ENCODE measurements around the gene DVL2.

Gene DVL2

DNA sequence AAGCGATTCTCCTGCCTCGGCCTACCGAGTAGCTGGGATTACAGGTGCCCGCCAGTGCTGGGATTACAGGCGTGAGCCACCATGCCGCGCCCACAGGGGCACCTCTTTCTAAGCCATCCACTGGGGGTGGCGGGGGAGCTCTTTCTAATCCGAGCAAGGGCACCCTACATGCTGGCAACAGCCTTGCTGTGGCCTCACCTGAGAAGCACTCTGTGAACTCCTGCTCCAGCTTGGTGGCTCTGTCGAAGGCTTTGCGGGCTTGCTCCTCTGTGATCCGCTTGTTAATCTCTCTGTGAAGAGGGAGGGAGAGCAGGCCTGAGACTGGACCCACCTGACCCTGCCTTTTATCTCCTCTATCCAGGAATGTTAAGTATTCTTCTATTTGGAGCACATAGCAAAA, 43.2 kb downstream of the DVL2 start:
- Histone ChIP-seq H3K79me2 (ENCODE audit: insufficient read depth, low read length) (no peaks in the 10 kb centered on the region), H3K27ac (ENCODE audit: low read depth, low read length, poor library complexity, severe bottlenecking) (no peak overlapping the region), H3K9me2 (ENCODE audit: low read depth, low read length) (no peaks in the 10 kb centered on the region), H3K9ac (ENCODE audit: low read length) (no peak overlapping the region), H3F3A (ENCODE audit: insufficient read depth, low read length) (no peaks in the 10 kb centered on the region), H3K4me3 (ENCODE audit: low read depth, low read length, poor library complexity, severe bottlenecking) (no peak overlapping the region), H4K20me1 (ENCODE audit: insufficient read depth, low read length) (no peaks in the 10 kb centered on the region), H3K9me3 (ENCODE audit: low read length) (no peaks in the 10 kb centered on the region), H3K27me3 (ENCODE audit: insufficient read depth, low read length) (peaks cover 7% of the 10 kb centered on the region; the same call in 1 of the 2 replicates), H2AFZ (ENCODE audit: low read length) (no peak overlapping the region), H3K4me2 (ENCODE audit: low read length) (no peak overlapping the region), H3K4me1 (ENCODE audit: insufficient read depth, low read length, severe bottlenecking) (no peaks in the 10 kb centered on the region), H3K36me3 (ENCODE audit: insufficient read depth, low read length) (no peaks in the 10 kb centered on the region)
- TF ChIP-seq, protein P1, sequence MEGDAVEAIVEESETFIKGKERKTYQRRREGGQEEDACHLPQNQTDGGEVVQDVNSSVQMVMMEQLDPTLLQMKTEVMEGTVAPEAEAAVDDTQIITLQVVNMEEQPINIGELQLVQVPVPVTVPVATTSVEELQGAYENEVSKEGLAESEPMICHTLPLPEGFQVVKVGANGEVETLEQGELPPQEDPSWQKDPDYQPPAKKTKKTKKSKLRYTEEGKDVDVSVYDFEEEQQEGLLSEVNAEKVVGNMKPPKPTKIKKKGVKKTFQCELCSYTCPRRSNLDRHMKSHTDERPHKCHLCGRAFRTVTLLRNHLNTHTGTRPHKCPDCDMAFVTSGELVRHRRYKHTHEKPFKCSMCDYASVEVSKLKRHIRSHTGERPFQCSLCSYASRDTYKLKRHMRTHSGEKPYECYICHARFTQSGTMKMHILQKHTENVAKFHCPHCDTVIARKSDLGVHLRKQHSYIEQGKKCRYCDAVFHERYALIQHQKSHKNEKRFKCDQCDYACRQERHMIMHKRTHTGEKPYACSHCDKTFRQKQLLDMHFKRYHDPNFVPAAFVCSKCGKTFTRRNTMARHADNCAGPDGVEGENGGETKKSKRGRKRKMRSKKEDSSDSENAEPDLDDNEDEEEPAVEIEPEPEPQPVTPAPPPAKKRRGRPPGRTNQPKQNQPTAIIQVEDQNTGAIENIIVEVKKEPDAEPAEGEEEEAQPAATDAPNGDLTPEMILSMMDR (IDR thresholded peaks at IDR 0.05; ENCODE audit: low read length): no peak
- TF ChIP-seq EZH2 (IDR thresholded peaks at IDR 0.05; ENCODE audit: borderline replicate concordance, low read length): no peak

DNA sequence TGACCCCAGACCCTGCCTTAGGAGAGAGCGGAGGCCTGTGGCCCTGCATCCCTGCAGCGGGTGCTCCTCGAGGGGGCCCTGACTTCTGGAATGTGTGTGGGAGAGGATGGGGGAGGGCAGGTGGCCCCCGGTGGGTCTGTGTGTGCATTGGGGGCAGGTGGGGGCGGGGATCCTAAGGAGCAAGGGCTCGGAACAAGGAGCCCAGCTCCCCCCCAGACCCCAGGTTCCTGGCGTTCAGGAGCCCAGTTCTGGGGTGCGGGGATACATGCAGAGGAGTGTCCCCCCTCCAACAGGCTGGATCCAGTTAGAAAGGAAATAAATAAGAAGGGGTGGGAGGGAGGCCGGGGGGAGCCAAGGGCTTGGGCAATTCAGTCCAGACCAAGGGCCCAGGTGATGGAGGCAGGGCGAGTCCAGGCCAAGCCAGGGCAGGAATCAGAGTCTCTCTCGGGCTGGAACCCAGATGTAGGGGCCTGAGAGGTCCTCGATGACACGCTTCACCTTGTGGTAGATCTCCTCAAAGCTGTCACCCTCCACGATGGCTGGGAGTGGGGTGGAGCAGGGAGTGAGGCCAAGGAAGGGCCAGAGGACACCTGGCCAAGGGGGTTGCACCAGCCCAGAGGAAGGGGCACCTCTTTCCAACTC, 43.9 kb downstream of the DVL2 start:
- H3K27ac ChIP-seq (ENCODE audit: low read depth, low read length, poor library complexity, severe bottlenecking): no peak overlapping the region
- no peak overlapping the region for H3K4me2 ChIP-seq (ENCODE audit: low read length)
- no peaks in the 10 kb centered on the region for H3K9me3 ChIP-seq (ENCODE audit: low read length)
- H4K20me1 ChIP-seq (ENCODE audit: insufficient read depth, low read length): no peaks in the 10 kb centered on the region
- no peak overlapping the region for H2AFZ ChIP-seq (ENCODE audit: low read length)
- no peaks in the 10 kb centered on the region for H3K9me2 ChIP-seq (ENCODE audit: low read depth, low read length)
- no peaks in the 10 kb centered on the region for H3K36me3 ChIP-seq (ENCODE audit: insufficient read depth, low read length)
- no peak for TF ChIP-seq EZH2 (IDR thresholded peaks at IDR 0.05; ENCODE audit: borderline replicate concordance, low read length)
- TF ChIP-seq, protein P1 (IDR thresholded peaks at IDR 0.05; ENCODE audit: low read length): no peak
- no peaks in the 10 kb centered on the region for H3K4me1 ChIP-seq (ENCODE audit: insufficient read depth, low read length, severe bottlenecking)
- peaks cover 7% of the 10 kb centered on the region; the same call in 1 of the 2 replicates for H3K27me3 ChIP-seq (ENCODE audit: insufficient read depth, low read length)
- H3K79me2 ChIP-seq (ENCODE audit: insufficient read depth, low read length): no peaks in the 10 kb centered on the region
- H3F3A ChIP-seq (ENCODE audit: insufficient read depth, low read length): no peaks in the 10 kb centered on the region
- no peak overlapping the region for H3K4me3 ChIP-seq (ENCODE audit: low read depth, low read length, poor library complexity, severe bottlenecking)
- H3K9ac ChIP-seq (ENCODE audit: low read length): no peak overlapping the region

GRCh38 chr17:7186241-7186640, 48.1 kb downstream of the DVL2 start:
- Histone ChIP-seq H3K27ac (ENCODE audit: low read depth, low read length, poor library complexity, severe bottlenecking) (no peak overlapping the region), H3K79me2 (ENCODE audit: insufficient read depth, low read length) (no peaks in the 10 kb centered on the region), H3K4me2 (ENCODE audit: low read length) (no peak overlapping the region), H3K9ac (ENCODE audit: low read length) (no peak overlapping the region), H3K36me3 (ENCODE audit: insufficient read depth, low read length) (no peaks in the 10 kb centered on the region), H3K4me1 (ENCODE audit: insufficient read depth, low read length, severe bottlenecking) (no peaks in the 10 kb centered on the region), H3K9me2 (ENCODE audit: low read depth, low read length) (no peaks in the 10 kb centered on the region), H2AFZ (ENCODE audit: low read length) (no peak overlapping the region), H3K27me3 (ENCODE audit: insufficient read depth, low read length) (no peaks in the 10 kb centered on the region; the same call in 1 of the 2 replicates), H4K20me1 (ENCODE audit: insufficient read depth, low read length) (no peaks in the 10 kb centered on the region), H3K4me3 (ENCODE audit: low read depth, low read length, poor library complexity, severe bottlenecking) (no peak overlapping the region), H3F3A (ENCODE audit: insufficient read depth, low read length) (no peaks in the 10 kb centered on the region), H3K9me3 (ENCODE audit: low read length) (no peaks in the 10 kb centered on the region)
- no peak for TF ChIP-seq EZH2 (IDR thresholded peaks at IDR 0.05; ENCODE audit: borderline replicate concordance, low read length)
- TF ChIP-seq, protein P1 (IDR thresholded peaks at IDR 0.05; ENCODE audit: low read length): peak; percentile 38; the same call in 1 of the 2 replicates

Measured in OCI-LY1 (cell line).